Endodermal cell (in vitro differentiated cells): ENCODE measurements around the gene CLCN7. TPM values are rescaled to one million over a fixed set of nuclear protein-coding genes. Genes with fewer than 3 reads are reported as not detected.

Experiments
- DNase-seq: peaks from one replicate; pipeline ENCODE4 v3.0.0-alpha.2; 2017
- H3K27ac ChIP-seq: 2 replicates; pipeline ENCODE4 v1.5.1; 2013; ENCODE audit warnings: mild to moderate bottlenecking, low read depth, low read length, moderate library complexity
- H3K27me3 ChIP-seq: 2 replicates; pipeline ENCODE4 v1.6.1; 2013; ENCODE audit warnings: mild to moderate bottlenecking, low read length, moderate library complexity; ENCODE audit not compliant: insufficient read depth, control insufficient read depth, poor library complexity, severe bottlenecking
- H3K36me3 ChIP-seq: 2 replicates; pipeline ENCODE4 v1.7.0; 2013; ENCODE audit warnings: mild to moderate bottlenecking, low read length, moderate library complexity; ENCODE audit not compliant: control insufficient read depth, insufficient read depth
- H3K4me1 ChIP-seq: one replicate; pipeline ENCODE4 v1.7.0; 2013; ENCODE audit warnings: low read length; ENCODE audit not compliant: control insufficient read depth, insufficient read depth
- H3K4me3 ChIP-seq: 2 replicates; pipeline ENCODE4 v1.5.1; 2013; ENCODE audit warnings: mild to moderate bottlenecking, low read length, moderate library complexity
- H3K9ac ChIP-seq: 2 replicates; pipeline ENCODE4 v1.6.1; 2013; ENCODE audit warnings: mild to moderate bottlenecking, low read length, moderate library complexity; ENCODE audit not compliant: poor library complexity, severe bottlenecking; ENCODE audit errors: extremely low read depth
- H3K9me3 ChIP-seq: 2 replicates; pipeline ENCODE4 v1.6.1; 2013; ENCODE audit warnings: mild to moderate bottlenecking, low read length, moderate library complexity; ENCODE audit not compliant: control insufficient read depth
- H3K27ac Mint-ChIP-seq: 2 replicates; pipeline ENCODE4 v1.8.0; 2020; ENCODE audit warnings: mixed read lengths
- H3K27me3 Mint-ChIP-seq: 2 replicates; pipeline ENCODE4 v1.8.0; 2021; ENCODE audit warnings: mild to moderate bottlenecking, mixed read lengths; ENCODE audit not compliant: insufficient read depth
- H3K36me3 Mint-ChIP-seq: 2 replicates; pipeline ENCODE4 v1.8.0; 2020; ENCODE audit warnings: low read depth, mixed read lengths
- H3K4me1 Mint-ChIP-seq: 2 replicates; pipeline ENCODE4 v1.8.0; 2020; ENCODE audit warnings: mixed read lengths
- H3K4me3 Mint-ChIP-seq: 2 replicates; pipeline ENCODE4 v1.8.0; 2020; ENCODE audit warnings: mild to moderate bottlenecking, moderate library complexity, mixed read lengths
- H3K9me3 Mint-ChIP-seq: 2 replicates; pipeline ENCODE4 v1.8.0; 2020; ENCODE audit warnings: mild to moderate bottlenecking, mixed read lengths
- WGBS, 2 experiments: methylation state at CpG; one replicate each; pipeline versions ENCODE4 v1.1.5 to v1.1.7; 2013; ENCODE audit warnings: missing lambda C conversion rate in 2 of 2, mixed read lengths in 1 of 2; ENCODE audit not compliant: insufficient coverage in 1 of 2, insufficient read length in 1 of 2; 5-methylcytosine and 5-hydroxymethylcytosine counted together
- total RNA-seq, 2 donors: library from RNA; stranded (reverse); fragmentation: NEBNext Ultra II Directional in 1 of 2; extraction: Animal tissue kit (Norgen Biotek cat#: 25700) in 1 of 2; gene quantifications; 2 replicates in 1 of 2; 3 replicates in 1 of 2; pipeline ENCODE4 v1.2.1, GENCODE V29; 2021
- TF ChIP-seq, protein P1 (sequence below): fragments of 200-600 bp; sonication (generic); conservative IDR thresholded peaks from 2 replicates; pipeline ENCODE4 v1.5.0; 2021; ENCODE audit warnings: antibody characterized with exemption, mild to moderate bottlenecking

CLCN7 gene
- total RNA-seq, 2 donors from 2014 or later = 94.4 to 96.7 TPM

DNA sequence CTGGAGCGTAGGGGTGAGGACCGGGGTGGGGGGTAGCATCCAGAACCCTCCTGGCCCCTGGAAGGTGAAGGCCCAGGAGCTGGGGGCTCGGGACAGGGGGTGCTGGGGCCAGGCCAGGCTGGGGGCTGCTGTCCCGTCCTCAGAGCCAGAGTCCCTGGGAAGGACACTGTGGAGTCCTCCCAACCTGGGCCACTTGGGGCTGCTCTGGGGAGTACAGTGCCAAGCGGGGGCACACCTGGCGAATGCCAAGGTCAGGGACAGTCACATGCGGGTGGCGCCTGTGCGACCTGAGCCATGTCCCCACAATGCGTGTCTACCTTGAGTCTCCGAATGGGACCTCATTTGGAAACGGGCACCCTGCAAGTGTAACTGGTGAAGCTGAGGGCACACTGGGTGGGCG lies 45.2 kb downstream of the CLCN7 start:
- WGBS, 2 experiments = 93 to 95% methylated on average over 11 to 13 of the region's 13 CpGs
- no peak overlapping the region for H3K27ac Mint-ChIP-seq

DNA sequence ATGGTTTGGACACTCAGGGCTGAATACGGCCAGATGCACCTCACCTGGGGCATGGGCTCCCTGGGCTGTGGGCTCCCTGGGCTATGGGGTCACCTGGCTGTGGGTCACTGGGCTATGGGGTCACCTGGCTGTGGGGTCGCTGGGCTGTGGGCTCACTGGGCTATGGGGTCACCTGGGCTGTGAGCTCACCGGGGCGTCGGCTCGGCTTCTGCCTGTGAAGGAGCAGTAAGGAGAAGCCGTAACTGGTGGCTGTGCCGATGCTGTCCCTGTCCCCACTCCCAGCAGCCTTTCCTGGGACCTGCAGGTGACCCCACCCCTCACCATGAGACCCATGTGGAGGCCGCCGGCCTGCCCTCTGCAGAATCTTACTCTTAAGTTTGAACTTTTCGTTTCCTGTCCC lies 45.8 kb downstream of the CLCN7 start:
- H3K27me3 ChIP-seq = no peaks in the 10 kb centered on the region
- no peak for DNase-seq
- no peaks in the 10 kb centered on the region for H3K36me3 ChIP-seq
- H3K9me3 ChIP-seq = no peaks in the 10 kb centered on the region
- TF ChIP-seq, protein P1, sequence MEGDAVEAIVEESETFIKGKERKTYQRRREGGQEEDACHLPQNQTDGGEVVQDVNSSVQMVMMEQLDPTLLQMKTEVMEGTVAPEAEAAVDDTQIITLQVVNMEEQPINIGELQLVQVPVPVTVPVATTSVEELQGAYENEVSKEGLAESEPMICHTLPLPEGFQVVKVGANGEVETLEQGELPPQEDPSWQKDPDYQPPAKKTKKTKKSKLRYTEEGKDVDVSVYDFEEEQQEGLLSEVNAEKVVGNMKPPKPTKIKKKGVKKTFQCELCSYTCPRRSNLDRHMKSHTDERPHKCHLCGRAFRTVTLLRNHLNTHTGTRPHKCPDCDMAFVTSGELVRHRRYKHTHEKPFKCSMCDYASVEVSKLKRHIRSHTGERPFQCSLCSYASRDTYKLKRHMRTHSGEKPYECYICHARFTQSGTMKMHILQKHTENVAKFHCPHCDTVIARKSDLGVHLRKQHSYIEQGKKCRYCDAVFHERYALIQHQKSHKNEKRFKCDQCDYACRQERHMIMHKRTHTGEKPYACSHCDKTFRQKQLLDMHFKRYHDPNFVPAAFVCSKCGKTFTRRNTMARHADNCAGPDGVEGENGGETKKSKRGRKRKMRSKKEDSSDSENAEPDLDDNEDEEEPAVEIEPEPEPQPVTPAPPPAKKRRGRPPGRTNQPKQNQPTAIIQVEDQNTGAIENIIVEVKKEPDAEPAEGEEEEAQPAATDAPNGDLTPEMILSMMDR = no peak
- Mint-ChIP-seq H3K4me1 (peaks cover 3% of the 10 kb centered on the region), H3K36me3 (no peaks in the 10 kb centered on the region), H3K27ac (no peak overlapping the region), H3K9me3 (no peaks in the 10 kb centered on the region), H3K4me3 (no peak overlapping the region), H3K27me3 (no peaks in the 10 kb centered on the region)
- no peaks in the 10 kb centered on the region for H3K4me1 ChIP-seq
- no peak overlapping the region for H3K4me3 ChIP-seq
- no peak overlapping the region for H3K27ac ChIP-seq
- H3K9ac ChIP-seq = no peak overlapping the region
- WGBS, 2 experiments = 95 to 100% methylated on average over 5 to 11 of the region's 11 CpGs

More for the DNA sequence above, 45.2 kb downstream of the CLCN7 start:
- Histone ChIP-seq H3K27ac (no peak overlapping the region), H3K27me3 (no peaks in the 10 kb centered on the region), H3K9ac (no peak overlapping the region), H3K36me3 (no peaks in the 10 kb centered on the region), H3K9me3 (no peaks in the 10 kb centered on the region), H3K4me1 (no peaks in the 10 kb centered on the region), H3K4me3 (no peak overlapping the region)
- peaks cover 3% of the 10 kb centered on the region for H3K4me1 Mint-ChIP-seq
- no peaks in the 10 kb centered on the region for H3K27me3 Mint-ChIP-seq
- no peaks in the 10 kb centered on the region for H3K36me3 Mint-ChIP-seq
- H3K9me3 Mint-ChIP-seq = no peaks in the 10 kb centered on the region
- no peak for DNase-seq
- H3K4me3 Mint-ChIP-seq = no peak overlapping the region
- TF ChIP-seq, protein P1 = no peak

DNA sequence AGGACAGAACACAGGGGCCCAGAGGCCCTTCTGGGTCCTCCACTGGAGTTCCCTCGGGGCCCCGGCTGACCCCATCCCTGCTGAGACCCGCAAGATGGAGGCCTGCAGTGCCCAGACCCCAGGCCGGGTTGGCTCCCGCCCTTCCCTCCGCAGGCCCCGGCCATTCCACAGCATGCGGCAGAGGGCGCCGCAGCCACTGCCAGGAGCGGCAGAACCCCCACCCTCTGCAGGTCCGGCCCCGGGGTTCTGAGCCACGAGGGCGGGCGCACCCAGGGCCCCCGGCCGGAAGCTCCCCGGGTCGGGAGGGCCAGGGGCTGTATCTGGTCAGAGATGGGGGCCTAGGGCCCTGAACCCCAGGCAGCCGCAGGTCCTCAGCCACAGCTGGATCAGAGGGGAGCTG lies 46.3 kb downstream of the CLCN7 start:
- Mint-ChIP-seq H3K4me3 (no peak overlapping the region), H3K27ac (no peak overlapping the region), H3K36me3 (no peaks in the 10 kb centered on the region), H3K4me1 (peaks cover 3% of the 10 kb centered on the region), H3K9me3 (no peaks in the 10 kb centered on the region), H3K27me3 (no peaks in the 10 kb centered on the region)
- Histone ChIP-seq H3K9ac (no peak overlapping the region), H3K4me3 (no peak overlapping the region), H3K9me3 (no peaks in the 10 kb centered on the region), H3K4me1 (no peaks in the 10 kb centered on the region), H3K27me3 (no peaks in the 10 kb centered on the region), H3K27ac (no peak overlapping the region), H3K36me3 (no peaks in the 10 kb centered on the region)
- 72 to 84% methylated on average over 9 to 21 of the region's 21 CpGs for WGBS, 2 experiments
- DNase-seq = peak; percentile 85
- TF ChIP-seq, protein P1 = peak; percentile 68
